Kidney epithelial cell (primary cell): Measurements from ENCODE around the gene SIK3. TPM values are rescaled to one million over a fixed set of nuclear protein-coding genes. Genes with fewer than 3 reads are reported as not detected.

Experiments
- DNase-seq: peaks from one replicate; pipeline ENCODE4 v3.0.0-alpha.2; 2010; ENCODE audit warnings: low read depth
- H3K27me3 ChIP-seq: 2 replicates; pipeline ENCODE4 v1.6.0; 2011; ENCODE audit warnings: low read length; ENCODE audit not compliant: control insufficient read depth, insufficient read depth
- H3K36me3 ChIP-seq: 2 replicates; pipeline ENCODE4 v1.5.1; 2011; ENCODE audit warnings: low read length; ENCODE audit not compliant: control insufficient read depth, insufficient read depth
- H3K4me3 ChIP-seq: 2 replicates; pipeline ENCODE4 v1.5.1; 2011; ENCODE audit warnings: low read depth, mild to moderate bottlenecking, control low read depth, low read length
- CTCF ChIP-seq: IDR thresholded peaks from 2 replicates; pipeline ENCODE4 v1.5.1; 2011; ENCODE audit warnings: mild to moderate bottlenecking, moderate library complexity, low read length, control low read depth, inconsistent platforms; ENCODE audit not compliant: insufficient read depth, poor library complexity, severe bottlenecking
- total RNA-seq: library from RNA; depleted of rRNA; stranded (reverse); fragments of >200 nt; gene quantifications from 2 replicates; pipeline ENCODE4 v1.2.3, GENCODE V29; 2015

SIK3 gene
- total RNA-seq, 1 donor from 2014 or later = 12.9 TPM

- no peak for TF ChIP-seq CTCF
- Histone ChIP-seq H3K4me3 (no peak overlapping the region), H3K36me3 (no peaks in the 10 kb centered on the region), H3K27me3 (no peaks in the 10 kb centered on the region)
- DNase-seq = no peak
Observed at GRCh38 chr11:116933961-116934360, 164.3 kb downstream of the SIK3 start.

GRCh38 chr11:116932181-116932580 is 166.0 kb downstream of the SIK3 start:
- Histone ChIP-seq H3K4me3 (no peak overlapping the region), H3K27me3 (no peaks in the 10 kb centered on the region), H3K36me3 (no peaks in the 10 kb centered on the region)
- TF ChIP-seq CTCF = no peak
- DNase-seq = no peak

- TF ChIP-seq CTCF = no peak
- Histone ChIP-seq H3K27me3 (no peaks in the 10 kb centered on the region), H3K4me3 (no peak overlapping the region), H3K36me3 (no peaks in the 10 kb centered on the region)
- DNase-seq = no peak
Observed at GRCh38 chr11:116931206-116931953, 166.8 kb downstream of the SIK3 start.

- no peak for DNase-seq
- TF ChIP-seq CTCF = no peak
- H3K27me3 ChIP-seq = no peaks in the 10 kb centered on the region
- H3K4me3 ChIP-seq = no peak overlapping the region
- H3K36me3 ChIP-seq = no peaks in the 10 kb centered on the region
Observed at GRCh38 chr11:116930586-116930985, 167.6 kb downstream of the SIK3 start.

- Histone ChIP-seq H3K36me3 (no peaks in the 10 kb centered on the region), H3K4me3 (no peak overlapping the region), H3K27me3 (no peaks in the 10 kb centered on the region)
- no peak for TF ChIP-seq CTCF
- DNase-seq = no peak
Observed at GRCh38 chr11:116930177-116930576, 168.1 kb downstream of the SIK3 start.
